GM11168 (cell line): ENCODE measurements around the gene SYNGR3.
"Not testable (repeated sequence)": the region's sequence is repeated elsewhere in the genome, so short reads cannot be mapped to it uniquely, and the experiment has no call there.

ENCODE experiments used
- in situ Hi-C: fragments of 300-500 bp; cut with MboI; formaldehyde crosslinking; loops from one replicate; pipeline ENCODE4 v1.12.0; 2022; ENCODE audit warnings: low sequenced_read_pairs; ENCODE audit not compliant: unreplicated experiment

SYNGR3 gene

DNA sequence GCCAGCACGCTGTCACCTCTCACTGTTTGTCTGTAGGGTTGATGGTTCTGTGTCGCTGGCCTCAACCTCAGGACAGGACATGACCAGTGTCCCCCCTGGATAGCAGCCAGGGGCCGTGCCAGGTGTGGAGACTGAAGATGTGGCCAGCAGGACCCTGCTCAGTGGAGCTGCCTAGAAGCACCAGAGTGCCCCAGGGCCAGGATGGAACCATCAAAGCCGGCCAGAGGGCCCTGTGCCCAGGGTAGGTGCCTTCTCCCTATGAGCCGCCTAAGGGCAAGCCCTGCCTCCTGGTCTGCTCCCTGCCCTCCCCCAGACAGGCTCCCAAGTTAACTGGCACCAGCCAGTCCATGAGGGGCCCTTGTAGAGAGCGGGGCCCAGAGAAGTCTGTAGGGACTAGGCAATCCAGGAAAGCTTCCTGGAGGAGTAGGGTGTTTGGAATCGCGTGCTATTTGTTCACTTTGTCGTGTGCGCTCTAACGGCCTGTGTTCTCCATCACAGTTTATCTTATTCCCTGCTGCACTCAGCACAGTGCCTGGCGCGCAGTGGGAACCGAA is 31.0 kb upstream of the SYNGR3 start:
- in situ Hi-C loops: loop anchor here (10.0 kb wide), 1 partner anchor 1614 kb away; no protein-coding TSS in a partner anchor

DNA sequence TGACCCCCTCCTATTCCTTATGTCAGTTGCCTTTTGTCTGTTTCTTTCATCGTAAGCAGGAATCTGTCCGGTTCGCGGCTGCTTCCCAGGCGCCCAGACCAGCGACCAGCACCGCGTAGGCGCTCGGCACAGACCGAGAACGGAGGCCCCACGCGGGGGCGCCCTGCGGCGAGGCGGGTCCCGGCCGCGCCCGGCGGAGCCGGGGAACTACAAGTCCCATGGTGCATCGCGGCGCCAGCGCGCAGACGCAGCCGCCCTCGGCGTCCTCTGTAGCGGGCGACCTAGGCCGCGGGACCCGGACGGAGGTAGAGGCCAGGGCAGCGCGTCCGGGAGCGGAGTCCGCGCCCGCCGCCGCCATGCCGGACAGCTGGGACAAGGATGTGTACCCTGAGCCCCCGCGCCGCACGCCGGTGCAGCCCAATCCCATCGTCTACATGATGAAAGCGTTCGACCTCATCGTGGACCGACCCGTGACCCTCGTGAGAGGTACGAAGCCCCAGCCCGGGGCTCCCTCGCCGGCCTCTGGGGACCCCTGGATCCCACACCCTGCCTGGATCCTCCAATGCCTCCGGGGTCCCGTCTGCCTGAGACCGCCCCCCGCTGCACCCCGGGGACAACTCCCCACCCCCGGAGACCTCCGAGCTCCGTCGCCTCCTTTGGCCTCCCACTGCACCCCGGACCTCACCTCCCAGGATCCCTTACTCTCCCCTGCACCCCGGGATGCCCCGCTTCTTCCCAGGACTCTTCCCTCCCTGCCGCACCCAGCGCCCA is 30.3 kb upstream of the SYNGR3 start, which contains the start of gene NDUFB10:
TSS of gene NDUFB10 (plus strand) at position 270 of the 771 bp plus-strand sequence. CDS start at position 357, 87 bp downstream.
- in situ Hi-C loops: loop anchor here (10.0 kb wide), 1 partner anchor 1615 kb away; no protein-coding TSS in a partner anchor

DNA sequence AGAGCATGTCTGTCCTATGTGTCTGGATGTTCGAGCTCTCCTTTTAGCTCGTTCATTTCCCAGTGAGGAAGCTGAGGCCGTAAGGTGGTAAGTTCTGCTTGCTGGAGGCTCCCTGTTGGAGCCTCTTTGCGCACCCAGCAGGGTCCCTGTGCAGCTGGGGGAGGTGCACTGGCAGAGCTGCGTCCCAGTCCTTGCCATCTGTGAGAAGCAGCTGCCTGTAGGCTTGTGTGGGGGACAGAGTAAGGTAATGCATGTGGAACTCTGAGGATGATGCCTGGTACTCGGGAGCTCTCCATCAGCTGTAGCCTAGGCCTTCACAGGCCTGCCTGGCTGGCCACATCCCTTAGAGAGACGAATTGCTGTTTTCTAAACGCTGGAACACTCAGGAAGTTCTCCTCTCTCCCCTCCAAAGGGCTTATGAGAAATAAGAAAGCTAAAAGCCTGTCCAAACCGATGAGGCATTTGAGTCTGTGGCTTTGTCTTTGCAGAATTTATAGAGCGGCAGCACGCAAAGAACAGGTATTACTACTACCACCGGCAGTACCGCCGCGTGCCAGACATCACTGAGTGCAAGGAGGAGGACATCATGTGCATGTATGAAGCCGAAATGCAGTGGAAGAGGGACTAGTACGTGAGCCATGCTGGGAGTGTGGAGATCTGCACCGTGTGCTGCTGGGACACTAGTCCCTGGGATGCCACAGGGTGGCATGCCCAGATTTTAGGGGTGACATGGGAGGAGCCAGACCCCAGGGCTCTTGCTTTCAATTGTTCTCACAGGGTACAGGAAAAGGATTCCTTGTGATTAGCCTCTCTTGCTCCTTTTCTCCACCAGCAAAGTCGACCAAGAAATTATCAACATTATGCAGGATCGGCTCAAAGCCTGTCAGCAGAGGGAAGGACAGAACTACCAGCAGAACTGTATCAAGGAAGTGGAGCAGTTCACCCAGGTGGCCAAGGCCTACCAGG is 28.8 kb upstream of the SYNGR3 start:
- in situ Hi-C loops: no loop called here

DNA sequence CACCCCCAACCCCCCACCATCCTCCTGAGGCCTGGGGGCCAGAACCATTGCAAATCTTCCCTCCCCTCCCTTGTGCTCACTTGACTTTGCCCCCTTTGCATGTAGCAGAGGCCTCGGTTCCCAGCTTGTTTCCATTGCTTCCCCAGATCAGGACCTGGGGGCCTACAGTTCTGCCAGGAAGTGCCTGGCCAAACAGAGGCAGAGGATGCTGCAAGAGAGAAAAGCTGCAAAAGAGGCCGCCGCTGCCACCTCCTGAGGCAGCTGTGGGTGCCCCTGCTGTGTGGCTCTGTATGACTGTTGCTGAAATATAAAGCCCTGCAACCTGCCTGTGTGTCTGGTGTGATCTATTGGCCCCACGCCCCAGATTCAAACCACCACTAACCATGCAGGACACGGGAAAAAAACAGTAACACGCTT is 28.1 kb upstream of the SYNGR3 start:
- in situ Hi-C loops: no loop called here

DNA sequence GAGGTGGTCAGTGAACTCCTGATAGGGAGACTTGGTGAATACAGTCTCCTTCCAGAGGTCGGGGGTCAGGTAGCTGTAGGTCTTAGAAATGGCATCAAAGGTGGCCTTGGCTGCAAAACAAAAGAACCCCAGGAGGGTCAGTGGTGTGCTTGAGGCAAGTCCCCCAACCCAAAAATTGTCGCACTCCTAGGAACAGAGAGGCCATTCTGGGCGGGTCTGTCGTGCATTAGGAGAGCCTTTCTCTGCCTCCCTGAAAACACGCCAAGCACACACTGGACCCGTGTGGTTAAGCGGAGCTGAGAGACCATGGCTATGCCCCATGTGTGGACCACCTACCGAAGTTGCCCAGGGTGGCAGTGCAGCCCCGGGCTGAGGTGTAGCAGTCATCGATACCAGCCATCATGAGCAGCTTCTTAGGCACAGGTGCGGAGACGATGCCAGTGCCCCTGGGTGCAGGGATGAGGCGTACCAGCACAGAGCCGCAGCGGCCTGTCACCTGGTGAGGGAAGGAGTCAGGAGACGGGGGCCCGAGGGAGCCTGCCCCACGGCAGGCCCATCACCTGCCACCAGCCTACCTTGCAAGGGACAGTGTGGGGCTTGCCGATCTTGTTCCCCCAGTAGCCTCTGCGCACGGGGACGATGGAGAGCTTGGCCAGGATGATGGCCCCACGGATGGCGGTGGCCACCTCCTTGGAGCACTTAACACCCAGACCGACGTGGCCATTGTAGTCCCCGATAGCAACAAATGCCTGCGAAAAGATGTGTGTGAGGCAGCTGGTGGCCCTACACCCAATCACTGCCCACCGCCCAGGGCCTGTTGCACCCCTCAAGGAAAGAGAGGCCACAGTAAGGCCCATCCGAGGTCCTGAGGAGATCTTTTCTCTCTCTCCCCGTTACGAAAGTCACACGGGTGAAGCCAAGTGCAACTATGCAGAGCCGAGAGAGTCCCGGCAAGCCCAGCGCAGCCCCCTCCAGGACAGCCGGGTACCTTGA is 27.3 kb upstream of the SYNGR3 start:
- in situ Hi-C loops: not testable (repeated sequence)

DNA sequence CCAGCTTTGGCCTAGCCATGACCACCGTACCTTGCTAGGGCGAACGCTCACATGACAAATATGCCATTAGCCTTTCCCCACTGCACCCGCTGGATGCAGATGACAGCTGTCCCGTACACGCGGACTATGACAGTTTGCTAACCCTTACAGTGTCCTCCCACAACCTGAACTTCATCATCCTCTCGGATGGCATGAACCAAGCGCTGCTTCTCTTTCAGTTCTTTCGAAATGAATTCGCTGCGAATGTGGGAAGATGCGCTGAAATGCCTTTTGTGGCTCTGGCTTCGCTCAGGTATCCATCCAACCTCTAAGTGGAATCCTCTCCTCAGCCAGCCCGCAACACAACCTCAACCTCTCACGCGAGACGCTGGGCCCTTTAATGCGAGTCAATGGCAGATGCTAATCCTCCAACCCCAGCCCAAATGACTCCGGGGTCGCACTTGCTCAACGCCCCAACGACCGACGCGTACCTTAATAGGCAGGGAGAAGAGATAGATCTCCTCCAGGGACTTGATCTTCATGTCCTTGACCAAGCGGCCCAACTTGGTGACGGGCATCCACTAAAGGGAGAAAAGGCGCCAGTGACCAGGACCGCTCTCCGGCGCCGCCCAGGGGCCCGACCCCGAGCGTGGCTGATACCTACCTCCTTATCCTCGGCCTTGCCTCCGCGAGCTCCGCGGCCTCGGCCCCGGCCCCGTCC is 25.8 kb upstream of the SYNGR3 start:
- in situ Hi-C loops: no loop called here

DNA sequence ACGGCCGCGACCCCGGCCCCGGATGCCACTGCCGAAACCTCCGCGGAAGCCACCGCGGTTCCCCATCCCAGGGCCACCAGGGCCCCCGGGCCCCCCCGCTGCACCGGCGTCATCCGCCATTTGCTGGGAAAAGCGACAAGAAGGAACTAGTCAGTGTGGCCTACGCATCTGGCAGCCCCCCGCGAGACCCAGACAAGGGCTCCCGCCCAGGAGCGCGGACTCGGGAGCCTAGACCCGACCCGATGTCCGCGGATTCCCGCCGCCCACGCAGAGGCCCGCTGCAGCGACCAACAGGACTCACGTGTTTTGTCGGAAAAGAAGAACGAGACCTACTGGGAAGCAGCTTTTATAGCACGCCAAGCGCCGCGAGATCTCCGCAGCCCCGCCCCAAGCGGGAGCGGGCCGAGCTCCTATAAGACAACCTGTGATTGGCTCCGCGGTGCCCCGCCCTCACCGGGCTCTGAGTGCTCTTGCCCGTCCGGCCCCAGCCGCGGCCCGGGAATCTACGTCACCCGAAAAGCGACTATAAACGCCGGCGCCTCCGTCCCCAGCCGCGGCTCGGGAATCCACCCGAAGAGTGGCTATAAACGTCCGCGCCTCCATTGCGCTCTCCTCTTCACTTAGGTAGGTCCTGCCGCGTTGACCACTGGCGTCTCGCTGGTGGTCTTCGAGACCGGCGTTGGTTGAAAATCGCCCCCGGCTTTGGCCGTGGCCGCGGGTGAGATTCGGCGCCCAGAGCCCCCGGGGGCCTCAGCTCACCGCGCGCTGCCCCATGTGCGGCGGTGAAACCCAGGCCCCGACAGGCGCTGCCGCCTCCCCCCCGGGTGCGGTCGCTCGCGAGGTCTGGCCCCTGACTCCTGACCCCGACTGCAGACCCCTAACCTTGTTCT is 25.0 kb upstream of the SYNGR3 start, which contains the start of gene RPS2:
TSS of gene RPS2 (minus strand) at position 321 of the 890 bp plus-strand sequence. CDS start at position 120, 201 bp downstream.
- in situ Hi-C loops: no loop called here

DNA sequence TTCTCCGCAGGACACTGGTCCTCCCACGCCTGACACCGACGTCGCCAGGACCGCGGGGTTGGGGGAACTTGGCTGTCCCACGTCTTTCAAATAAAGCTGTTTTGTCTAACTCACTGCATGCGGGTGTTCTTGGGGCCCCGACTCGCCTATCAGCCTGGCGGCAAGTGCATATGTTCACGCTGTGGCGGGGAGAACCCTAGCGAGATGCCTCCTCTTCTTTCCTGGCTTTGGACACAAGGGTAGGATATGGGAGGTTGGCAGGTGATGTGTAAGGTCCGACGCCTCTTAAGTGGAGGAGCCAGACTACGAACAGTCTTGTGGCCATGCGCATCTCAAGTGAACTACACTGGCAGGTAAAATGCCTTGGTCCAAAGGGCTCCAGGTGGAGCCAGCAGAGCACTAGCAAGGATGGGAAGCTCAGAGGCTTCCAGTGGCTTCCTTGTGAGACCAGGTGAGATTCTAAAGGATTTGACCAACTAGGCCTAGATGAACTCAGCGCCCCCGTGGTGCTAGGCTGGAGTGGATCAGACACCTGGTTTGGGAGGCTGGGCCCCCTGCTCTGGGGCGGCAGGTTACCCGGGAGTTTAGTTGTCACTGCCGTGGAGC is 24.3 kb upstream of the SYNGR3 start:
- in situ Hi-C loops: no loop called here

DNA sequence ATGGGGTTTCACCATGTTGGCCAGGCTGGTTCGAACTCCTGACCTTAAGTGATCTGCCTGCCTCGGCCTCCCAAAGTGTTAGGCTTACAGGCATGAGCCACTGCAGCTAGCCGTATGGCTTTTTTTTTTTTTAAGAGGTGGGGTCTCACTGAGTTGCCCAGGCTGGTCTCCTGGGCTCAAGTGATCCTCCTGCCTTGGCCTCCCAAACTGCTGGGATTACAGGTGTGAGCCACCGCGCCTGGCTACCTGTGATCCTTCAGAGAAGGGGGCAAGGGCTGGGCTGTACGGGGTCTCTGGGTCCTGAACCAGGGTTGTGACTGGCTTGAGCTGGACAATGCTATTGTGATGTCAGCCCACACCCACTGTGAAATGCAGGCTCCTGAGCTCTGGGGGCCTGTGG is 23.3 kb upstream of the SYNGR3 start, which contains the start of gene RNF151:
TSS of gene RNF151 (plus strand) at position 397 of the 400 bp plus-strand sequence. CDS start 26 bp downstream, outside the sequence.
- in situ Hi-C loops: no loop called here

DNA sequence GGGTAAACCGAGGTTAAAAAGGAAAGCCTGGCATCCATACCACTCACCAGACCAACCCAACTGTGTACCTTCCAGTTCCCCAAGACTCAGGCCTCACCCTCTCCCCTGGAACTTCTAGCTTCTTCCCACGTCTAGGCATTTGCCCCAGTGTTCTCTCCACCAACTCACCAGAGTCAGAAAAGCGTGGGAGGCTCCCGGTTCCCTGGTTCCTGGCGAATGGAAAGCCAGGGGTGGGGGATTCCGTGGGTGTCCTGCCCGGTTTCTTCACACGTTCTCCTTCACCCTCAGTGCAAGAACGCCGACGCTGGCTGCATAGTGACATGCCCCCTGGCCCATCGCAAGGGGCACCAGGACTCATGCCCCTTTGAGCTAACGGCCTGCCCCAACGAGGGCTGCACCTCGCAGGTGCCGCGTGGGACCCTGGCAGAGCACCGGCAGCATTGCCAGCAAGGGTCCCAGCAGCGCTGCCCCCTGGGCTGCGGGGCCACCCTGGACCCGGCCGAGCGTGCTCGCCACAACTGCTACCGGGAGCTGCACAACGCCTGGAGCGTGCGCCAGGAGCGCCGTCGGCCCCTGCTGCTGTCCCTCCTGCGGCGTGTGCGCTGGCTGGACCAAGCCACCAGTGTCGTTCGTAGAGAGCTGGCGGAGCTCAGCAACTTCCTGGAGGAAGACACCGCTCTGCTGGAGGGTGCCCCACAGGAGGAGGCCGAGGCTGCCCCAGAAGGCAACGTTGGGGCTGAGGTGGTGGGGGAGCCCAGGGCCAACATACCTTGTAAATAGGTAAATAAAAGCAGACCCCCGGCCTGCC is 21.4 kb upstream of the SYNGR3 start:
- in situ Hi-C loops: no loop called here

DNA sequence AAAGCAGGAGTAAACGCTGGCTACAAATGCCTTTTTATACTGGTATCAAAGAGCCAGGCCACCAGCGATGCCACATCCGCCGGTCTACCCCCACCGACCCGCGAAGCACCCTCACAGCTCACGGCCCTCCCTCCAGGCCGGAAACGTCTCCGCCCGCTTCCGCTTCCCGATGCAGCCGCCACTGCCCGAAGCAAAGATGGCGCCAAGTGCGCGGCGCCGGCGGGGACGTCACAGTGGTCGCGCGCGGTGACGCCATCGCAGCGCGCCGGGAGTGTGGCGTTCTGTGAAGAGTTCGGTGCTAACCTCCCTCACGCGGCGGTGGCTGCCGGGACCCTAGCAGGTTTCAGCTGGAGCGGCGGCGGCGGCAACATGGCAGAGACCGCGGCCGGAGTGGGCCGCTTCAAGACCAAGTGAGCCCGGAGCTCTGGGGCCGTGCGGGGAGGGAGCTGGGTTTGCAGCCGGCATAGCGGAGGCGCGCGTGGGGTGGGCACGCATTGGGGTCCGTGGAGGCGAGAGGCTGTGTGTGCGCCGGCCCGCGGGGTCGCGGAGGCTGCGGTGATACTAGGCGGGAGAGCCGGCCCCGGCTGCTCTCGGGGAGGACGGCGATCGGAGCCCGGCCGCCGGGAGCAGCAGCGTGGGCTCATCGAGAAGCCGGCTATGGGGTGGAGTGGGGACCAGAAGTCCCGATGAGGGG is 17.8 kb upstream of the SYNGR3 start, which contains the start of gene TBL3:
TSS of gene TBL3 (plus strand) at position 258 of the 694 bp plus-strand sequence. CDS start at position 370, 112 bp downstream.
- in situ Hi-C loops: no loop called here

DNA sequence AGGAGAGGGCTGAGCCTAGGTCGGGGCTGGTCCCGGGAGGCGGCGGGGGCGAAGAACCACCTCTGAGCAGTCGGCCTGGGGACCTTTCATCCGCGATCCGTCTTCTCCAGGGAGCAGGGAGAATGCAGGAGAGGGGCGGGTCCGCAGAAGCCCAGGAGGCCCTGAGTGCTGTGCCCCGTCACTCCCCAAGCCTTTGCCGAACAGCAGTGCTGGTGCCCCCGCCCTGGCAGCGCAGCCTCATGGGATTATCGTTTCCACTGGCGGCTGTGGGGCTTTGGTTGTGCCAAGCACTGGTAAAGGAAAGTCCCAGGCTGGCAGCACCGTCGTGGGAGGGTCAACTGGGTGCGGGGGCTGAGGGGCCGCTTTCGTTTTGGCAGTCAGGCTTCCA is 17.3 kb upstream of the SYNGR3 start:
- in situ Hi-C loops: no loop called here

DNA sequence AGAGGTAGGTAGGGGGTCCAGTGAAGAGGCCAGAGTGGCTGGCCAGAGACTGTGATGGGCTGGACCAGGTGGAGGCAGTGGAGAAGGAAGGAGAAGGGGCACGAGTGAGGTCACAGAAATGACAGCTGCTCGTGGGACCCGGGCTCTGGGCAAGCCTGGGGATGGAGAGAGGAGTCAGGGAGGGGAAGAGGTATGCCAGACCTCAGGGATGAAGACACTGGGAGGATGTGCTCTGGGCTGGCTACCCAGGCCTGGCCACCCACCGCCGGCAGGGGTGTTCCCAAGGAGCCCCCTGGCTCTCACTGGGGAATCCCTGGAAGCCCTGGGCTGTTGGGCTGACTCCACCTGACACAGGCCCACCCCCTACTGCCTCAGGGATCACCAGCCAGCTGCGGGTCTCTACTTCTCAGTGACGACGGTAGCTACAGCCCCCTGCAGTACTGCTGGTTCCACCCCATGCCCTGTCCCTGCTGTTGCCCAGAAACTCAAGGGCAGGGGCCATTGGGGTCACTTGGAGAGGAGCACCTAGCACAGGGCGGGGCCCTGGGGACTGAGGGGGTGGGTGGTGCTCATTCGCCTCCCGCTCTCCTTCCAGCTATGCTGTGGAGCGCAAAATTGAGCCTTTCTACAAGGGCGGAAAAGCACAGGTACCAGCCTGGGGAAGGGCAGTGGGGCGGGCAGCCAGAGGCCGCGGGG is 16.2 kb upstream of the SYNGR3 start:
- in situ Hi-C loops: no loop called here

DNA sequence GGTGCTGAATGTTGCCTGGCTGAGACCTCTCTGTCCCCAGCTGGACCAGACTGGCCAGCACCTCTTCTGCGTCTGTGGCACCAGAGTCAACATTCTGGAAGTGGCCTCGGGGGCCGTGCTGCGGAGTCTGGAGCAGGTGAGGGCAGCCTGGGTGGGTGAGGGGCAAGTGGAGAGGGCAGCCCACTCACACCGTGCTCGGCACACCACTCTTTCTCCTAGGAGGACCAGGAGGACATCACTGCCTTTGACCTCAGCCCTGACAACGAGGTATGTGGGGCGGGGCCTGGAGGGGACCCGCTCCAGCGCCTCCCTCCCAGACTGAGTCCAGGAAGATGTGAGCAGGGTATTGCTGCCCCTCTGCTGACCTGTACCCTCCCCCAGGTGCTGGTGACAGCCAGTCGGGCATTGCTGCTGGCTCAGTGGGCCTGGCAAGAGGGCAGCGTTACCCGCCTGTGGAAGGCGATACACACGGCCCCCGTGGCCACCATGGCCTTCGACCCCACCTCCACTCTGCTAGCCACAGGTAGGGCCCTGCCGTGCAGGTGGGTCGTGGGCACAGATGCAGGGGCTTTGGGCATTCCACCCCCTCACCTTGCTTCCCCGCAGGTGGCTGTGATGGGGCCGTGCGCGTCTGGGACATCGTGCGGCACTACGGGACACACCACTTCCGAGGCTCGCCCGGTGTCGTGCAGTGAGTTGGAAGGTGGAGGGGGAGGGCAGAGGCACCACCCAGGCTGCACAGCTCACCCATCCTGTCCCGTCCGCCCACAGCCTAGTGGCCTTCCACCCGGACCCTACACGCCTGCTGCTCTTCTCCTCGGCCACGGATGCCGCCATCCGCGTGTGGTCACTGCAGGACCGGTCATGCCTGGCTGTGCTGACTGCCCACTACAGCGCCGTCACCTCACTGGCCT is 15.4 kb upstream of the SYNGR3 start:
- in situ Hi-C loops: no loop called here
